ENCODE measurements around the gene PTPN9.

DNA sequence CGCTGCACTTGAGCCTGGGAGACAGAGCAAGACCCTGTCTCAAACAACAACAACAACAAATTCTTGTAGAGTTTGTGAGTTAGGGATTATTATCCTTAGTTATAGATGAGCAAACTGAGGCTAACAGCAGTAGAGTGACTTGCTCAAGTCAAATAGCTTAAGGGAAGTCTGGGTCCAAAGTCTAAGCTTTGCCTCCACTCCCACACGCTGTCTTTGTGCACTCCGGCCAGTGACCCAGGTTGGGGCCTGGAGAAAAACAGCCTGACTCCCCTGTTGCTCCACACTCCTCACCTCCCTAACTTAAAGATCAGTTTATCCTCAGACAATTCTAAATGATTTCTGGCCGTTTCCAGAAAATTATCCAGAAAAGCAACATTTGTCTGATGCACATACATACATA is 118.5 kb downstream of the PTPN9 start:
- TF ChIP-seq, protein P1, sequence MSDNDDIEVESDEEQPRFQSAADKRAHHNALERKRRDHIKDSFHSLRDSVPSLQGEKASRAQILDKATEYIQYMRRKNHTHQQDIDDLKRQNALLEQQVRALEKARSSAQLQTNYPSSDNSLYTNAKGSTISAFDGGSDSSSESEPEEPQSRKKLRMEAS (IDR thresholded peaks at IDR 0.05), result no peak
- TF ChIP-seq TEAD4 (IDR thresholded peaks at IDR 0.05) (no peak), EP300 (IDR thresholded peaks at IDR 0.05; ENCODE audit: borderline replicate concordance) (no peak), NFIC (IDR thresholded peaks at IDR 0.05) (no peak), TAF1 (IDR thresholded peaks at IDR 0.05; ENCODE audit: low read depth) (no peak), RAD21 (IDR thresholded peaks at IDR 0.05; ENCODE audit: low read depth) (no peak), FOXM1 (IDR thresholded peaks at IDR 0.05; ENCODE audit: borderline replicate concordance, low read depth) (no peak), CEBPB (IDR thresholded peaks at IDR 0.05) (no peak), CREB1 (IDR thresholded peaks at IDR 0.05; ENCODE audit: low read depth) (no peak), TCF12 (IDR thresholded peaks at IDR 0.05; ENCODE audit: low read depth) (no peak), EGR1 (IDR thresholded peaks at IDR 0.05) (no peak)
- TF ChIP-seq, protein P2, sequence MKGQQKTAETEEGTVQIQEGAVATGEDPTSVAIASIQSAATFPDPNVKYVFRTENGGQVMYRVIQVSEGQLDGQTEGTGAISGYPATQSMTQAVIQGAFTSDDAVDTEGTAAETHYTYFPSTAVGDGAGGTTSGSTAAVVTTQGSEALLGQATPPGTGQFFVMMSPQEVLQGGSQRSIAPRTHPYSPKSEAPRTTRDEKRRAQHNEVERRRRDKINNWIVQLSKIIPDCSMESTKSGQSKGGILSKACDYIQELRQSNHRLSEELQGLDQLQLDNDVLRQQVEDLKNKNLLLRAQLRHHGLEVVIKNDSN (IDR thresholded peaks at IDR 0.05), result no peak
- TF ChIP-seq, protein P3, sequence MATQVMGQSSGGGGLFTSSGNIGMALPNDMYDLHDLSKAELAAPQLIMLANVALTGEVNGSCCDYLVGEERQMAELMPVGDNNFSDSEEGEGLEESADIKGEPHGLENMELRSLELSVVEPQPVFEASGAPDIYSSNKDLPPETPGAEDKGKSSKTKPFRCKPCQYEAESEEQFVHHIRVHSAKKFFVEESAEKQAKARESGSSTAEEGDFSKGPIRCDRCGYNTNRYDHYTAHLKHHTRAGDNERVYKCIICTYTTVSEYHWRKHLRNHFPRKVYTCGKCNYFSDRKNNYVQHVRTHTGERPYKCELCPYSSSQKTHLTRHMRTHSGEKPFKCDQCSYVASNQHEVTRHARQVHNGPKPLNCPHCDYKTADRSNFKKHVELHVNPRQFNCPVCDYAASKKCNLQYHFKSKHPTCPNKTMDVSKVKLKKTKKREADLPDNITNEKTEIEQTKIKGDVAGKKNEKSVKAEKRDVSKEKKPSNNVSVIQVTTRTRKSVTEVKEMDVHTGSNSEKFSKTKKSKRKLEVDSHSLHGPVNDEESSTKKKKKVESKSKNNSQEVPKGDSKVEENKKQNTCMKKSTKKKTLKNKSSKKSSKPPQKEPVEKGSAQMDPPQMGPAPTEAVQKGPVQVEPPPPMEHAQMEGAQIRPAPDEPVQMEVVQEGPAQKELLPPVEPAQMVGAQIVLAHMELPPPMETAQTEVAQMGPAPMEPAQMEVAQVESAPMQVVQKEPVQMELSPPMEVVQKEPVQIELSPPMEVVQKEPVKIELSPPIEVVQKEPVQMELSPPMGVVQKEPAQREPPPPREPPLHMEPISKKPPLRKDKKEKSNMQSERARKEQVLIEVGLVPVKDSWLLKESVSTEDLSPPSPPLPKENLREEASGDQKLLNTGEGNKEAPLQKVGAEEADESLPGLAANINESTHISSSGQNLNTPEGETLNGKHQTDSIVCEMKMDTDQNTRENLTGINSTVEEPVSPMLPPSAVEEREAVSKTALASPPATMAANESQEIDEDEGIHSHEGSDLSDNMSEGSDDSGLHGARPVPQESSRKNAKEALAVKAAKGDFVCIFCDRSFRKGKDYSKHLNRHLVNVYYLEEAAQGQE (IDR thresholded peaks at IDR 0.05; ENCODE audit: low read depth), result no peak
